Ascending aorta (tissue), 2 donors: ENCODE data around the gene SMARCD1. TPM values are rescaled to one million over a fixed set of nuclear protein-coding genes. Genes with fewer than 3 reads are reported as not detected.
A peak's percentile ranks its signal among the peaks of the same experiment; 100 is the strongest.

Experiments used
- DNase-seq, 2 donors: peaks; one replicate each; pipeline ENCODE4 v3.0.0-alpha.2; 2019; ENCODE audit warnings: low spot score in 2 of 2
- H3K27ac ChIP-seq, 2 donors: fragments of 200-600 bp; sonication (generic); one replicate each; pipeline ENCODE4 v1.5.1; 2016 to 2017; ENCODE audit warnings: mild to moderate bottlenecking in 1 of 2
- H3K27me3 ChIP-seq: fragments of 200-600 bp; sonication (generic); one replicate; pipeline ENCODE4 v1.5.1; 2017
- H3K36me3 ChIP-seq, 2 donors: fragments of 200-600 bp; sonication (generic); one replicate each; pipeline ENCODE4 v1.5.1; 2016
- H3K4me1 ChIP-seq, 2 donors: fragments of 200-600 bp; sonication (generic); one replicate each; pipeline ENCODE4 v1.5.1; 2016 to 2017; ENCODE audit warnings: mild to moderate bottlenecking in 1 of 2
- H3K4me3 ChIP-seq, 2 donors: fragments of 200-600 bp; sonication (generic); one replicate each; pipeline ENCODE4 v1.5.1; 2016 to 2017; ENCODE audit warnings: mild to moderate bottlenecking in 1 of 2
- H3K9me3 ChIP-seq, 2 donors: fragments of 200-600 bp; sonication (generic); one replicate each; pipeline ENCODE4 v1.5.1; 2016
- intact Hi-C: fragments of 100-400 bp; cut with DNase I; formaldehyde crosslinking; loops from one replicate; pipeline ENCODE4 v1.15.1; 2023
- total RNA-seq: library from RNA; depleted of rRNA; stranded (reverse); fragments of >200 nt; gene quantifications from one replicate; pipeline ENCODE4 v1.1.0, GENCODE V29; 2016
- TF ChIP-seq, protein P1 (sequence below), 3 experiments: fragments of 200-600 bp in 2 of 3; fragments of 450-650 bp in 1 of 3; sonication (generic) in 2 of 3; IDR thresholded peaks; one replicate each; pipeline ENCODE4 v1.5.1; 2016 to 2019; ENCODE audit warnings: antibody characterized with exemption in 3 of 3, mild to moderate bottlenecking in 1 of 3, moderate library complexity in 1 of 3

SMARCD1 gene
- total RNA-seq, 1 donor from 2014 or later: 277 TPM

DNA sequence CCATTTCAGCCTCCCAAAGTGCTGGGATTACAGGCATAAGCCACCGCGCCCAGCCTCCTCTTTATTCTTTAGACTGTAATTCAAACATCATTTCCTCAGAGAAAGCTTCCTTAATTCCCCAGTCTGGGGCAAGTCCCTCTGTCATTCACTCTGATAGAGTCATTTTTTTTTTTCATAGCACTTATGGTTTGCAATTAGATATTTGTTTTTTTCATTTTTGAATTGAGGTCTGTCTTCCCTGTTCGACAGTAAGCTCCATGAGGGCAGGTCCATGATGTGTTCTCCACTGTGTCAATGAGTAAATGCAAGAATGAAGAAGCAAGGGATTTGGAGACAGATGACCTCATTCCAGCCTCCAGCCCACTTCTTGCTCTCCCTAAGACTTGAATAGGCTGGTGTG lies 15.6 kb upstream of the SMARCD1 start:
- TF ChIP-seq, protein P1, sequence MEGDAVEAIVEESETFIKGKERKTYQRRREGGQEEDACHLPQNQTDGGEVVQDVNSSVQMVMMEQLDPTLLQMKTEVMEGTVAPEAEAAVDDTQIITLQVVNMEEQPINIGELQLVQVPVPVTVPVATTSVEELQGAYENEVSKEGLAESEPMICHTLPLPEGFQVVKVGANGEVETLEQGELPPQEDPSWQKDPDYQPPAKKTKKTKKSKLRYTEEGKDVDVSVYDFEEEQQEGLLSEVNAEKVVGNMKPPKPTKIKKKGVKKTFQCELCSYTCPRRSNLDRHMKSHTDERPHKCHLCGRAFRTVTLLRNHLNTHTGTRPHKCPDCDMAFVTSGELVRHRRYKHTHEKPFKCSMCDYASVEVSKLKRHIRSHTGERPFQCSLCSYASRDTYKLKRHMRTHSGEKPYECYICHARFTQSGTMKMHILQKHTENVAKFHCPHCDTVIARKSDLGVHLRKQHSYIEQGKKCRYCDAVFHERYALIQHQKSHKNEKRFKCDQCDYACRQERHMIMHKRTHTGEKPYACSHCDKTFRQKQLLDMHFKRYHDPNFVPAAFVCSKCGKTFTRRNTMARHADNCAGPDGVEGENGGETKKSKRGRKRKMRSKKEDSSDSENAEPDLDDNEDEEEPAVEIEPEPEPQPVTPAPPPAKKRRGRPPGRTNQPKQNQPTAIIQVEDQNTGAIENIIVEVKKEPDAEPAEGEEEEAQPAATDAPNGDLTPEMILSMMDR (IDR thresholded peaks at IDR 0.05): no peak
- no peaks in the 10 kb centered on the region for H3K9me3 ChIP-seq
- H3K4me1 ChIP-seq: no peaks in the 10 kb centered on the region
- DNase-seq: no peak
- no peaks in the 10 kb centered on the region for H3K36me3 ChIP-seq
- H3K4me3 ChIP-seq: no peak overlapping the region
- H3K27ac ChIP-seq: no peak overlapping the region
- no peaks in the 10 kb centered on the region for H3K27me3 ChIP-seq
- intact Hi-C loops: no loop called here

DNA sequence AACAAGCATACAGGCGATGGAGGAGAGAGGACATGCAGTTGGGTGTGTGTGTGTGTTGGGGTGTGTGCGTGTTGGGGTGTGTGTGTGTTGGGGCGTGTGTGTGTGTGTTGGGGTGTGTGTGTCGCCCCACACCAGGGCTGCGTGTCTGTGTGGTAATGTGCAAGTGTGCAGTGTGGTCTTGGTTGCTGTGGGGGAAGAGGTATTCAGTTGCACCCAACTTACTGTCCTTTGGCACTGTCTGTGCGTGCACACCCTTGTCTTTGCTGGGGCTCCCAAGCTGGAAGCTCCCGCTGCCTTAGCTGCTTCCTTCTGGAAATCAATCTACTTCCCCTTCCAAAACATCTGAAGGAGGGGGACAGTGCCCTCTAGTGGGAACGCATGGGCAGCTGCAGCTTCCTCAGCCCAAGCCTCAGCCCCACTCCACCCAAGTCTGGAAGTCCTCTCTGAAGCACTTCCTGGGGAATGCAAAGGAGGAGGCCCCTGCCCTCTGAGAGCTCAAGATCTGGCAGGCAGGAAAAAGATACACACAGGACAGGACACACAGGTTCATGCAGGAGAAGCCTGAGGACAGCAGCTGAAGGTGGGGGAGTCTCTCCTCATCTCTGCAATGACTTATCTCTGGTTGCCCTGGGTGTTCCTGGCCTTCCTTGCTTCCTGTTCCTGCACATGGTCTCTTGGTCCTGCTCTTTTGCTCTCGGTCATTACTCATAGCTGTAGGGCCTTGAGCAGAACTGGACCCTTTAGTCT lies 14.7 kb upstream of the SMARCD1 start:
- no peaks in the 10 kb centered on the region for H3K27me3 ChIP-seq
- H3K27ac ChIP-seq: no peak overlapping the region
- no peaks in the 10 kb centered on the region for H3K4me1 ChIP-seq
- DNase-seq: peak in 1 of 2 donors; percentile 88
- intact Hi-C loops: loop anchor here (1.0 to 5.0 kb wide), 3 partner anchors 31 to 293 kb away; no protein-coding TSS in a partner anchor
- H3K4me3 ChIP-seq: no peak overlapping the region
- H3K36me3 ChIP-seq: no peaks in the 10 kb centered on the region
- TF ChIP-seq, protein P1 (IDR thresholded peaks at IDR 0.05): peak; percentile 72 to 94 (median 93)
- no peaks in the 10 kb centered on the region for H3K9me3 ChIP-seq

DNA sequence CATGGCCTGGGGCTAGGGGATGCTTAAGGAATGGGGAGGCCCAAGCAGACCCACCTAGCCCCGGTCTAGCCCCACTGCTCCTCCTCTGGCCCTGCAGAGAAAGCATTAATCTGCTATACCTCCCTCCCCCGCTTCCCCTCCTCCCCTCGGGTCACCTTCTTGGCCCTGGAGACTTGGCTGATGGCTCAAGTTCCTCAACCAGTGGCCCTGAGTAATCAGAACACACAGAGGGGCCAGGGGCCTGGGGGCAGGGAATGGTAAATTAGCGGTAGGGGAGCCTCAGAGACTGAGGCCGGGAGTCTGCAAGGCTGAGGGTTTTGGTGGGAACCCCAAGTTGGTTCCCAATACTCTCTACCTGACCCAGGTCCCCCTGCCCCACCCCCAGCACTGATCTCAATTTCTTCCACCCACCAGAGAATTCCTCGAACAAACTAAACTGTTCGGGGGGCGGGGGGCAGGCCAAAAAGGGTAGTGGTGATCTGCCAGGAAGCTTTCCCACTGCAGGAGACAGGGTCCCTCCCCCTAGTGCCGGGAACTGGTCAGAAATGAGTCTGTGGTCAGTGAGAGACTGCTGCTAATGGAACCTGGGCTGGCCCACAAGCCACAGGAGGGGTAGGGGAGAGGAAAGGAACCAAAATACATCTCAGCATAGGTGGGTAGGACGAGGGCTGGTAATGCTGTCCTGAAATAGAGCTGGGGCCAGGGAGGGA lies 12.8 kb upstream of the SMARCD1 start:
- TF ChIP-seq, protein P1 (IDR thresholded peaks at IDR 0.05): no peak
- no peak overlapping the region for H3K4me3 ChIP-seq
- DNase-seq: no peak
- intact Hi-C loops: loop anchor here (5.0 kb wide), 1 partner anchor 295 kb away; no protein-coding TSS in a partner anchor
- H3K4me1 ChIP-seq: no peaks in the 10 kb centered on the region
- H3K27ac ChIP-seq: no peak overlapping the region
- H3K27me3 ChIP-seq: no peaks in the 10 kb centered on the region
- H3K9me3 ChIP-seq: no peaks in the 10 kb centered on the region
- no peaks in the 10 kb centered on the region for H3K36me3 ChIP-seq

DNA sequence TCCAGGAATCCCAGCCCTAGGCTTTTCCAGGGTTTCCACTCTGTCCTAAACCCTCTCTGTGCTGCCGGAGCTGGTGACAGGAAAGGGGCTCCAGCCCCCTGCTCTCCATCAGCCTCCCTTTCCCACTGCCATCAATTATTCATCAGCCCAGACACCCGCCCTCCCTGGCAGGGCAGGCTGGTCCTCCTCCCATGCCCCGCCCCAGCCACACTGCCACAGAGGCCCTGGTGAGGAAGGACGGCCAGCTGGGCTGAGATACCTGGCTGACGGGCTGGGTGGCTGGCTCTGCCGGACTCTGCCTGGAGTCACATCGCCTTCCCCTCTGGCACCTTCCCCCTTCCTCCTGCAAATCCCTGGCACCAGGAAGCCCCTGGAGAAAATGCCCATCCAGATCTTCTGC lies 11.9 kb upstream of the SMARCD1 start:
- Histone ChIP-seq H3K27ac (no peak overlapping the region), H3K27me3 (no peaks in the 10 kb centered on the region), H3K36me3 (no peaks in the 10 kb centered on the region), H3K4me1 (no peaks in the 10 kb centered on the region), H3K9me3 (no peaks in the 10 kb centered on the region), H3K4me3 (no peak overlapping the region)
- intact Hi-C loops: loop anchor here (5.0 kb wide), 1 partner anchor 296 kb away; no protein-coding TSS in a partner anchor
- TF ChIP-seq, protein P1 (IDR thresholded peaks at IDR 0.05): no peak
- DNase-seq: no peak

DNA sequence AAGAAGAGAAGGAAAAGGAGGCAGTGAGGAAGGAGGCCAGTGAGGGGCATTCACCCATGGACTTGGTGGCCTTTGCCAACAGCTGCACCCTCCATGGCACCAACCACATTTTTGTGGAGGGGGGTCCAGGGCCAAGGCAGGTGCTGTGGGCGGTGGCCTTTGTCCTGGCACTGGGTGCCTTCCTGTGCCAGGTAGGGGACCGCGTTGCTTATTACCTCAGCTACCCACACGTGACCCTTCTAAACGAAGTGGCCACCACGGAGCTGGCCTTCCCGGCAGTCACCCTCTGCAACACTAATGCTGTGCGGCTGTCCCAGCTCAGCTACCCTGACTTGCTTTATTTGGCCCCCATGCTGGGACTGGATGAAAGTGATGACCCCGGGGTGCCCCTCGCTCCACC lies 11.4 kb upstream of the SMARCD1 start:
- Histone ChIP-seq H3K27me3 (no peaks in the 10 kb centered on the region), H3K4me1 (no peaks in the 10 kb centered on the region), H3K36me3 (no peaks in the 10 kb centered on the region), H3K4me3 (no peak overlapping the region), H3K9me3 (no peaks in the 10 kb centered on the region), H3K27ac (no peak overlapping the region)
- TF ChIP-seq, protein P1 (IDR thresholded peaks at IDR 0.05): no peak
- intact Hi-C loops: loop anchor here (2.0 to 5.0 kb wide), 2 partner anchors 241 to 296 kb away; no protein-coding TSS in a partner anchor
- DNase-seq: no peak
